Nucleus accumbens (tissue), 56 donors: ENCODE measurements around the gene PCDHGA11.
"Not testable (repeated sequence)": the region's sequence is repeated elsewhere in the genome, so short reads cannot be mapped to it uniquely, and the experiment has no call there.

Experiments used
- DNase-seq, 56 donors: peaks; one replicate each; lab custom pipeline; 2025; lab: John Stamatoyannopoulos, UW

Gene PCDHGA11

GRCh38 chr5:141427783-141428426 is 7.1 kb downstream of the PCDHGA11 start:
- no peak for DNase-seq

GRCh38 chr5:141430332-141431113 is 9.7 kb downstream of the PCDHGA11 start, which contains the start of gene PCDHGA12:
TSS of gene PCDHGA12 (plus strand) at chr5:141430507. CDS start at chr5:141430760, 253 bp downstream.
- peak in 8 of 56 donors; percentile 16 to 45 (median 22) for DNase-seq

GRCh38 chr5:141431286-141431685 is 10.4 kb downstream of the PCDHGA11 start:
- DNase-seq: no peak

GRCh38 chr5:141432308-141432707 is 11.5 kb downstream of the PCDHGA11 start:
- not testable (repeated sequence) for DNase-seq

GRCh38 chr5:141432726-141433125 is 11.9 kb downstream of the PCDHGA11 start:
- not testable (repeated sequence) for DNase-seq

- DNase-seq: no peak
Observed at GRCh38 chr5:141434006-141434405, 13.2 kb downstream of the PCDHGA11 start.

- DNase-seq: no peak
Observed at GRCh38 chr5:141437221-141437620, 16.4 kb downstream of the PCDHGA11 start.

GRCh38 chr5:141439411-141440141 is 18.7 kb downstream of the PCDHGA11 start:
- DNase-seq: no peak

GRCh38 chr5:141440341-141440740 is 19.5 kb downstream of the PCDHGA11 start:
- DNase-seq: no peak

GRCh38 chr5:141441571-141442170 is 20.8 kb downstream of the PCDHGA11 start:
- DNase-seq: no peak

- DNase-seq: no peak
Observed at GRCh38 chr5:141465351-141465750, 44.5 kb downstream of the PCDHGA11 start.
